GM12891 (cell line): Measurements from ENCODE around the gene LIN28A.

Source experiments
- PAX5 ChIP-seq: IDR thresholded peaks from 2 replicates; pipeline ENCODE4 v1.6.1; 2011; ENCODE audit warnings: low read length, moderate library complexity, mild to moderate bottlenecking; ENCODE audit not compliant: insufficient read depth, severe bottlenecking
- POLR2A ChIP-seq: IDR thresholded peaks from 2 replicates; pipeline ENCODE4 v1.6.1; 2011; ENCODE audit warnings: low read depth, low read length, control low read depth
- POLR2AphosphoS5 ChIP-seq: IDR thresholded peaks from 2 replicates; pipeline ENCODE4 v1.6.1; 2011; ENCODE audit warnings: low read depth, low read length, control low read depth
- SPI1 ChIP-seq: IDR thresholded peaks from 2 replicates; pipeline ENCODE4 v1.6.1; 2011; ENCODE audit warnings: low read depth, low read length, control low read depth
- TAF1 ChIP-seq: IDR thresholded peaks from 2 replicates; pipeline ENCODE4 v1.6.1; 2011; ENCODE audit warnings: low read depth, low read length, control low read depth

GRCh38 chr1:26470878-26471497 lies 60.4 kb downstream of the LIN28A start:
- TF ChIP-seq POLR2AphosphoS5 = no peak
- TF ChIP-seq TAF1 = no peak
- no peak; the same call in 1 of the 2 replicates for TF ChIP-seq POLR2A
- no peak for TF ChIP-seq SPI1
- TF ChIP-seq PAX5 = no peak
